HepG2 (cell line): Measurements from ENCODE around the gene PMS1. TPM values are rescaled to one million over a fixed set of nuclear protein-coding genes. Genes with fewer than 3 reads are reported as not detected.

Experiments used
- CSRNP1 ChIP-seq: sonication (generic); formaldehyde crosslinking; IDR thresholded peaks from 2 replicates; pipeline ENCODE4 v1.8.1; 2023; ENCODE audit warnings: mild to moderate bottlenecking, missing genetic modification reagents
- E2F1 ChIP-seq: sonication (generic); formaldehyde crosslinking; IDR thresholded peaks from 2 replicates; pipeline ENCODE4 v1.5.0; 2020; ENCODE audit warnings: missing genetic modification reagents
- MXI1 ChIP-seq: IDR thresholded peaks from 3 replicates; pipeline ENCODE4 v1.6.1; 2012; ENCODE audit warnings: low read depth, low read length, inconsistent platforms, borderline replicate concordance
- NFIB ChIP-seq: sonication (generic); formaldehyde crosslinking; IDR thresholded peaks from 2 replicates; pipeline ENCODE4 v1.9.0; 2021; ENCODE audit warnings: missing genetic modification reagents, mild to moderate bottlenecking, borderline replicate concordance
- YEATS4 ChIP-seq: sonication (generic); formaldehyde crosslinking; IDR thresholded peaks from 2 replicates; pipeline ENCODE4 v1.4.0; 2020; ENCODE audit warnings: missing genetic modification reagents, borderline replicate concordance
- ZFP41 ChIP-seq: sonication (generic); formaldehyde crosslinking; IDR thresholded peaks from 2 replicates; pipeline ENCODE4 v1.4.0; 2020; ENCODE audit warnings: mild to moderate bottlenecking, missing genetic modification reagents, borderline replicate concordance
- ZNF143 ChIP-seq: sonication (generic); formaldehyde crosslinking; IDR thresholded peaks from 2 replicates; pipeline ENCODE4 v1.4.0; 2020; ENCODE audit warnings: missing genetic modification reagents
- ZNF251 ChIP-seq: sonication (generic); formaldehyde crosslinking; IDR thresholded peaks from 2 replicates; pipeline ENCODE4 v1.9.0; 2021; ENCODE audit warnings: mild to moderate bottlenecking, missing genetic modification reagents
- ZNF513 ChIP-seq: sonication (generic); formaldehyde crosslinking; conservative IDR thresholded peaks from 2 replicates; pipeline ENCODE4 v1.5.0; 2020; ENCODE audit warnings: missing genetic modification reagents
- ZNF616 ChIP-seq: sonication (generic); formaldehyde crosslinking; IDR thresholded peaks from 2 replicates; pipeline ENCODE4 v1.5.0; 2020; ENCODE audit warnings: low read depth, mild to moderate bottlenecking, missing genetic modification reagents
- ZNF619 ChIP-seq: sonication (generic); formaldehyde crosslinking; IDR thresholded peaks from 2 replicates; pipeline ENCODE4 v1.4.0; 2020; ENCODE audit warnings: mild to moderate bottlenecking, missing genetic modification reagents
- ZNF782 ChIP-seq: sonication (generic); formaldehyde crosslinking; IDR thresholded peaks from 2 replicates; pipeline ENCODE4 v1.4.0; 2020; ENCODE audit warnings: missing genetic modification reagents, mild to moderate bottlenecking, borderline replicate concordance
- ZSCAN30 ChIP-seq: sonication (generic); formaldehyde crosslinking; IDR thresholded peaks from 2 replicates; pipeline ENCODE4 v1.5.0; 2020; ENCODE audit warnings: mild to moderate bottlenecking, missing genetic modification reagents
- polyA plus RNA-seq, 8 experiments: library from polyadenylated mRNA; depleted of rRNA in 3 of 8; stranded (reverse) in 7 of 8; unstranded in 1 of 8; fragments of >200 nt; fragmentation: Illumina TruSeq in 4 of 8; extraction: Trizol in 4 of 8; gene quantifications; 2 replicates each; pipeline versions ENCODE4 v1.2.1 to v1.2.3, GENCODE V29; 2011 to 2016; ENCODE audit warnings: low read depth in 4 of 8, missing spikeins in 1 of 8, mixed read lengths in 1 of 8; ENCODE audit not compliant: insufficient read depth in 1 of 8
- total RNA-seq, 5 experiments: library from RNA; depleted of rRNA; stranded (reverse); fragments of >200 nt; fragmentation: Illumina TruSeq; extraction: Trizol; gene quantifications; 2 replicates each; pipeline ENCODE4 v1.2.3, GENCODE V29; 2016; ENCODE audit warnings: low read depth in 1 of 5
- TF ChIP-seq, protein P1 (sequence below): sonication (generic); formaldehyde crosslinking; IDR thresholded peaks from 2 replicates; pipeline ENCODE4 v1.4.0; 2020; ENCODE audit warnings: low read depth, missing genetic modification reagents
- TF ChIP-seq, protein P2 (sequence below): IDR thresholded peaks from 2 replicates; pipeline ENCODE4 v1.6.1; 2016; ENCODE audit warnings: control low read depth
- TF ChIP-seq, protein P3 (sequence below): sonication (generic); formaldehyde crosslinking; IDR thresholded peaks from 2 replicates; pipeline ENCODE4 v1.8.0; 2022; ENCODE audit warnings: missing genetic modification reagents, mild to moderate bottlenecking, borderline replicate concordance

PMS1 gene
- total and polyA plus RNA-seq, 2 of the 13 experiments (the other 11 are each of a cell fraction or from before 2014, with no cell fraction given): 14.6 to 39.9 TPM

- TF ChIP-seq, protein P1, sequence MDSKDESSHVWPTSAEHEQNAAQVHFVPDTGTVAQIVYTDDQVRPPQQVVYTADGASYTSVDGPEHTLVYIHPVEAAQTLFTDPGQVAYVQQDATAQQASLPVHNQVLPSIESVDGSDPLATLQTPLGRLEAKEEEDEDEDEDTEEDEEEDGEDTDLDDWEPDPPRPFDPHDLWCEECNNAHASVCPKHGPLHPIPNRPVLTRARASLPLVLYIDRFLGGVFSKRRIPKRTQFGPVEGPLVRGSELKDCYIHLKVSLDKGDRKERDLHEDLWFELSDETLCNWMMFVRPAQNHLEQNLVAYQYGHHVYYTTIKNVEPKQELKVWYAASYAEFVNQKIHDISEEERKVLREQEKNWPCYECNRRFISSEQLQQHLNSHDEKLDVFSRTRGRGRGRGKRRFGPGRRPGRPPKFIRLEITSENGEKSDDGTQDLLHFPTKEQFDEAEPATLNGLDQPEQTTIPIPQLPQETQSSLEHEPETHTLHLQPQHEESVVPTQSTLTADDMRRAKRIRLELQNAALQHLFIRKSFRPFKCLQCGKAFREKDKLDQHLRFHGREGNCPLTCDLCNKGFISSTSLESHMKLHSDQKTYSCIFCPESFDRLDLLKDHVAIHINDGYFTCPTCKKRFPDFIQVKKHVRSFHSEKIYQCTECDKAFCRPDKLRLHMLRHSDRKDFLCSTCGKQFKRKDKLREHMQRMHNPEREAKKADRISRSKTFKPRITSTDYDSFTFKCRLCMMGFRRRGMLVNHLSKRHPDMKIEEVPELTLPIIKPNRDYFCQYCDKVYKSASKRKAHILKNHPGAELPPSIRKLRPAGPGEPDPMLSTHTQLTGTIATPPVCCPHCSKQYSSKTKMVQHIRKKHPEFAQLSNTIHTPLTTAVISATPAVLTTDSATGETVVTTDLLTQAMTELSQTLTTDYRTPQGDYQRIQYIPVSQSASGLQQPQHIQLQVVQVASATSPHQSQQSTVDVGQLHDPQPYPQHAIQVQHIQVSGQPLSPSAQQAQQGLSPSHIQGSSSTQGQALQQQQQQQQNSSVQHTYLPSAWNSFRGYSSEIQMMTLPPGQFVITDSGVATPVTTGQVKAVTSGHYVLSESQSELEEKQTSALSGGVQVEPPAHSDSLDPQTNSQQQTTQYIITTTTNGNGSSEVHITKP: peak; percentile 97
- 0 out of 2 replicates have a peak, but pooled peaks have one; percentile 12 for TF ChIP-seq ZFP41 (CRISPR knock-in tag)
- no peak; the same call in 1 of the 2 replicates for TF ChIP-seq ZNF143 (CRISPR knock-in tag)
- TF ChIP-seq E2F1 (CRISPR knock-in tag): peak; percentile 95
- peak; percentile 73 for TF ChIP-seq ZNF782
- peak; percentile 97; the same call in 1 of the 2 replicates for TF ChIP-seq ZNF619 (CRISPR knock-in tag)
- TF ChIP-seq, protein P2, sequence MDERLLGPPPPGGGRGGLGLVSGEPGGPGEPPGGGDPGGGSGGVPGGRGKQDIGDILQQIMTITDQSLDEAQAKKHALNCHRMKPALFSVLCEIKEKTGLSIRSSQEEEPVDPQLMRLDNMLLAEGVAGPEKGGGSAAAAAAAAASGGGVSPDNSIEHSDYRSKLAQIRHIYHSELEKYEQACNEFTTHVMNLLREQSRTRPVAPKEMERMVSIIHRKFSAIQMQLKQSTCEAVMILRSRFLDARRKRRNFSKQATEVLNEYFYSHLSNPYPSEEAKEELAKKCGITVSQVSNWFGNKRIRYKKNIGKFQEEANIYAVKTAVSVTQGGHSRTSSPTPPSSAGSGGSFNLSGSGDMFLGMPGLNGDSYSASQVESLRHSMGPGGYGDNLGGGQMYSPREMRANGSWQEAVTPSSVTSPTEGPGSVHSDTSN: peak; percentile 99
- no peak; the same call in 1 of the 2 replicates for TF ChIP-seq NFIB
- TF ChIP-seq ZSCAN30 (CRISPR knock-in tag): peak; percentile 97
- peak; percentile 91; the same call in 1 of the 3 replicates for TF ChIP-seq MXI1
- TF ChIP-seq ZNF616 (CRISPR knock-in tag): peak; percentile 80; the same call in 1 of the 2 replicates
- peak; percentile 98; the same call in 1 of the 2 replicates for TF ChIP-seq YEATS4 (CRISPR knock-in tag)
- TF ChIP-seq CSRNP1: peak; percentile 99
- no peak; the same call in 1 of the 2 replicates for TF ChIP-seq ZNF251 (CRISPR knock-in tag)
- TF ChIP-seq, protein P3, sequence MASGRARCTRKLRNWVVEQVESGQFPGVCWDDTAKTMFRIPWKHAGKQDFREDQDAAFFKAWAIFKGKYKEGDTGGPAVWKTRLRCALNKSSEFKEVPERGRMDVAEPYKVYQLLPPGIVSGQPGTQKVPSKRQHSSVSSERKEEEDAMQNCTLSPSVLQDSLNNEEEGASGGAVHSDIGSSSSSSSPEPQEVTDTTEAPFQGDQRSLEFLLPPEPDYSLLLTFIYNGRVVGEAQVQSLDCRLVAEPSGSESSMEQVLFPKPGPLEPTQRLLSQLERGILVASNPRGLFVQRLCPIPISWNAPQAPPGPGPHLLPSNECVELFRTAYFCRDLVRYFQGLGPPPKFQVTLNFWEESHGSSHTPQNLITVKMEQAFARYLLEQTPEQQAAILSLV: peak; percentile 90
- TF ChIP-seq ZNF513 (CRISPR knock-in tag): 0 out of 2 replicates have a peak, but pooled peaks have one; percentile 43
Observed at GRCh38 chr2:189783927-189784867, at the start of gene PMS1, which contains the start of gene ORMDL1 (continued).
